HepG2 (cell line): Measurements from ENCODE around the gene ATP10D. TPM values are rescaled to one million over a fixed set of nuclear protein-coding genes. Genes with fewer than 3 reads are reported as not detected.

ENCODE experiments used
- CTCF ChIP-seq: sonication (generic); formaldehyde crosslinking; IDR thresholded peaks from 2 replicates; pipeline ENCODE4 v1.5.0; 2020; ENCODE audit warnings: mild to moderate bottlenecking, missing genetic modification reagents, moderate library complexity
- DNMT3B ChIP-seq: conservative IDR thresholded peaks from 2 replicates; pipeline ENCODE4 v1.6.1; 2016; ENCODE audit warnings: missing biosample characterization, control low read depth
- DR1 ChIP-seq: sonication (generic); formaldehyde crosslinking; IDR thresholded peaks from 2 replicates; pipeline ENCODE4 v1.8.0; 2021; ENCODE audit warnings: mild to moderate bottlenecking, missing genetic modification reagents, inconsistent platforms
- EED ChIP-seq: sonication (generic); formaldehyde crosslinking; IDR thresholded peaks from 2 replicates; pipeline ENCODE4 v1.5.0; 2020; ENCODE audit warnings: mild to moderate bottlenecking, missing genetic modification reagents
- JUN ChIP-seq: sonication (generic); formaldehyde crosslinking; IDR thresholded peaks from 2 replicates; pipeline ENCODE4 v1.4.0; 2020; ENCODE audit warnings: mild to moderate bottlenecking, missing genetic modification reagents
- MEF2D ChIP-seq: sonication (generic); formaldehyde crosslinking; IDR thresholded peaks from 2 replicates; pipeline ENCODE4 v1.5.1; 2020; ENCODE audit warnings: mild to moderate bottlenecking, missing genetic modification reagents
- NR2C2 ChIP-seq: sonication (generic); formaldehyde crosslinking; IDR thresholded peaks from 2 replicates; pipeline ENCODE4 v1.4.0; 2020; ENCODE audit warnings: missing genetic modification reagents, mild to moderate bottlenecking, moderate library complexity, borderline replicate concordance
- SNAPC4 ChIP-seq: sonication (generic); formaldehyde crosslinking; IDR thresholded peaks from 2 replicates; pipeline ENCODE4 v1.4.0; 2020; ENCODE audit warnings: mild to moderate bottlenecking, missing genetic modification reagents
- SP1 ChIP-seq, 2 experiments: fragments of 450-650 bp in 1 of 2; sonication (generic) in 1 of 2; formaldehyde crosslinking in 1 of 2; IDR thresholded peaks; 2 replicates each; pipeline versions ENCODE4 v1.4.0 to v1.6.1; 2016 to 2020; ENCODE audit warnings: missing genetic modification reagents in 1 of 2
- ZNF549 ChIP-seq: sonication (generic); formaldehyde crosslinking; IDR thresholded peaks from 2 replicates; pipeline ENCODE4 v1.5.0; 2020; ENCODE audit warnings: missing genetic modification reagents
- ZNF570 ChIP-seq: sonication (generic); formaldehyde crosslinking; IDR thresholded peaks from 2 replicates; pipeline ENCODE4 v1.4.0; 2020; ENCODE audit warnings: mild to moderate bottlenecking, missing genetic modification reagents, borderline replicate concordance
- ZZZ3 ChIP-seq: sonication (generic); formaldehyde crosslinking; IDR thresholded peaks from 2 replicates; pipeline ENCODE4 v1.4.0; 2020; ENCODE audit warnings: missing genetic modification reagents, mild to moderate bottlenecking, borderline replicate concordance
- polyA plus RNA-seq, 8 experiments: library from polyadenylated mRNA; depleted of rRNA in 3 of 8; stranded (reverse) in 7 of 8; unstranded in 1 of 8; fragments of >200 nt; fragmentation: Illumina TruSeq in 4 of 8; extraction: Trizol in 4 of 8; gene quantifications; 2 replicates each; pipeline versions ENCODE4 v1.2.1 to v1.2.3, GENCODE V29; 2011 to 2016; ENCODE audit warnings: low read depth in 4 of 8, missing spikeins in 1 of 8, mixed read lengths in 1 of 8; ENCODE audit not compliant: insufficient read depth in 1 of 8
- total RNA-seq, 5 experiments: library from RNA; depleted of rRNA; stranded (reverse); fragments of >200 nt; fragmentation: Illumina TruSeq; extraction: Trizol; gene quantifications; 2 replicates each; pipeline ENCODE4 v1.2.3, GENCODE V29; 2016; ENCODE audit warnings: low read depth in 1 of 5
- TF ChIP-seq, protein P1 (sequence below): IDR thresholded peaks from 2 replicates; pipeline ENCODE4 v1.6.1; 2016; ENCODE audit warnings: missing biosample characterization, missing genetic modification reagents, low read depth
- TF ChIP-seq, protein P2 (sequence below): sonication (generic); formaldehyde crosslinking; IDR thresholded peaks from 2 replicates; pipeline ENCODE4 v1.4.0; 2020; ENCODE audit warnings: mild to moderate bottlenecking, missing genetic modification reagents

ATP10D gene
- total and polyA plus RNA-seq, 2 of the 13 experiments (the other 11 are each of a cell fraction or from before 2014, with no cell fraction given): 2.2 to 9.8 TPM

DNA sequence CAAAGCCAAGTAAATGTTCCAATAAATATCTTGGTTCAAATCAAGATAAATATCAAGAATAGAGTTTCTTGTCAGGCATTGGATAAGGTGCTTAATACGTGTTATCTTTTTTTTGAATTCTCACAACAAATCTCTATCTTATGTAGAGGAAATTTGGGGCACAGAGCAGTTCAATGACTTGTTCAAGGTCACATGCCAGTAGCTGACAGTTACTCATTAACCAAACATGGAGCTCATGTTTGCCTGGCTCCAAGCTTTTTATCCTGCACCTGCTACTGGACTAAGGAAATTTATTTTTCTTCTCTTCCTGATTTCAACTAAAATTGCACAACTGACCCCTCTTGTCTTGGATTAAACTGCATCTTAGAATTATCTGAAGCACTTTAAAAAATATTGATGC is 76.3 kb downstream of the ATP10D start (continued):
- TF ChIP-seq ZNF570 (CRISPR knock-in tag) (no peak), DNMT3B (CRISPR knock-in tag) (no peak), SNAPC4 (CRISPR knock-in tag) (no peak), NR2C2 (no peak), MEF2D (CRISPR knock-in tag) (no peak), SP1 (IDR thresholded peaks at IDR 0.05) (no peak), SP1 (CRISPR knock-in tag; IDR thresholded peaks at IDR 0.05) (no peak), DR1 (no peak), JUN (no peak), ZZZ3 (CRISPR knock-in tag) (no peak), ZNF549 (CRISPR knock-in tag) (no peak), EED (CRISPR knock-in tag) (no peak), CTCF (no peak)
- TF ChIP-seq, protein P1, sequence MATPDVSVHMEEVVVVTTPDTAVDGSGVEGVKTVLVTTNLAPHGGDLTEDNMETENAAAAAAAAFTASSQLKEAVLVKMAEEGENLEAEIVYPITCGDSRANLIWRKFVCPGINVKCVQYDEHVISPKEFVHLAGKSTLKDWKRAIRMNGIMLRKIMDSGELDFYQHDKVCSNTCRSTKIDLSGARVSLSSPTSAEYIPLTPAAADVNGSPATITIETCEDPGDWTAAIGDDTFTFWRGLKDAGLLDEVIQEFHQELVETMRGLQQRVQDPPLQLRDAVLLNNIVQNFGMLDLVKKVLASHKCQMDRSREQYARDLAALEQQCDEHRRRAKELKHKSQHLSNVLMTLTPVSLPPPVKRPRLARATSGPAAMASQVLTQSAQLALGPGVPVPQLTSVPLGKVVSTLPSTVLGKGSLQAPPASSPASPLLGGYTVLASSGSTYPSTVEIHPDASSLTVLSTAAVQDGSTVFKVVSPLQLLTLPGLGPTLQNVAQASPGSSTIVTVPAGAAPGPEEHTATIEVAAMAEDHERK (CRISPR knock-in tag): no peak
- TF ChIP-seq, protein P2, sequence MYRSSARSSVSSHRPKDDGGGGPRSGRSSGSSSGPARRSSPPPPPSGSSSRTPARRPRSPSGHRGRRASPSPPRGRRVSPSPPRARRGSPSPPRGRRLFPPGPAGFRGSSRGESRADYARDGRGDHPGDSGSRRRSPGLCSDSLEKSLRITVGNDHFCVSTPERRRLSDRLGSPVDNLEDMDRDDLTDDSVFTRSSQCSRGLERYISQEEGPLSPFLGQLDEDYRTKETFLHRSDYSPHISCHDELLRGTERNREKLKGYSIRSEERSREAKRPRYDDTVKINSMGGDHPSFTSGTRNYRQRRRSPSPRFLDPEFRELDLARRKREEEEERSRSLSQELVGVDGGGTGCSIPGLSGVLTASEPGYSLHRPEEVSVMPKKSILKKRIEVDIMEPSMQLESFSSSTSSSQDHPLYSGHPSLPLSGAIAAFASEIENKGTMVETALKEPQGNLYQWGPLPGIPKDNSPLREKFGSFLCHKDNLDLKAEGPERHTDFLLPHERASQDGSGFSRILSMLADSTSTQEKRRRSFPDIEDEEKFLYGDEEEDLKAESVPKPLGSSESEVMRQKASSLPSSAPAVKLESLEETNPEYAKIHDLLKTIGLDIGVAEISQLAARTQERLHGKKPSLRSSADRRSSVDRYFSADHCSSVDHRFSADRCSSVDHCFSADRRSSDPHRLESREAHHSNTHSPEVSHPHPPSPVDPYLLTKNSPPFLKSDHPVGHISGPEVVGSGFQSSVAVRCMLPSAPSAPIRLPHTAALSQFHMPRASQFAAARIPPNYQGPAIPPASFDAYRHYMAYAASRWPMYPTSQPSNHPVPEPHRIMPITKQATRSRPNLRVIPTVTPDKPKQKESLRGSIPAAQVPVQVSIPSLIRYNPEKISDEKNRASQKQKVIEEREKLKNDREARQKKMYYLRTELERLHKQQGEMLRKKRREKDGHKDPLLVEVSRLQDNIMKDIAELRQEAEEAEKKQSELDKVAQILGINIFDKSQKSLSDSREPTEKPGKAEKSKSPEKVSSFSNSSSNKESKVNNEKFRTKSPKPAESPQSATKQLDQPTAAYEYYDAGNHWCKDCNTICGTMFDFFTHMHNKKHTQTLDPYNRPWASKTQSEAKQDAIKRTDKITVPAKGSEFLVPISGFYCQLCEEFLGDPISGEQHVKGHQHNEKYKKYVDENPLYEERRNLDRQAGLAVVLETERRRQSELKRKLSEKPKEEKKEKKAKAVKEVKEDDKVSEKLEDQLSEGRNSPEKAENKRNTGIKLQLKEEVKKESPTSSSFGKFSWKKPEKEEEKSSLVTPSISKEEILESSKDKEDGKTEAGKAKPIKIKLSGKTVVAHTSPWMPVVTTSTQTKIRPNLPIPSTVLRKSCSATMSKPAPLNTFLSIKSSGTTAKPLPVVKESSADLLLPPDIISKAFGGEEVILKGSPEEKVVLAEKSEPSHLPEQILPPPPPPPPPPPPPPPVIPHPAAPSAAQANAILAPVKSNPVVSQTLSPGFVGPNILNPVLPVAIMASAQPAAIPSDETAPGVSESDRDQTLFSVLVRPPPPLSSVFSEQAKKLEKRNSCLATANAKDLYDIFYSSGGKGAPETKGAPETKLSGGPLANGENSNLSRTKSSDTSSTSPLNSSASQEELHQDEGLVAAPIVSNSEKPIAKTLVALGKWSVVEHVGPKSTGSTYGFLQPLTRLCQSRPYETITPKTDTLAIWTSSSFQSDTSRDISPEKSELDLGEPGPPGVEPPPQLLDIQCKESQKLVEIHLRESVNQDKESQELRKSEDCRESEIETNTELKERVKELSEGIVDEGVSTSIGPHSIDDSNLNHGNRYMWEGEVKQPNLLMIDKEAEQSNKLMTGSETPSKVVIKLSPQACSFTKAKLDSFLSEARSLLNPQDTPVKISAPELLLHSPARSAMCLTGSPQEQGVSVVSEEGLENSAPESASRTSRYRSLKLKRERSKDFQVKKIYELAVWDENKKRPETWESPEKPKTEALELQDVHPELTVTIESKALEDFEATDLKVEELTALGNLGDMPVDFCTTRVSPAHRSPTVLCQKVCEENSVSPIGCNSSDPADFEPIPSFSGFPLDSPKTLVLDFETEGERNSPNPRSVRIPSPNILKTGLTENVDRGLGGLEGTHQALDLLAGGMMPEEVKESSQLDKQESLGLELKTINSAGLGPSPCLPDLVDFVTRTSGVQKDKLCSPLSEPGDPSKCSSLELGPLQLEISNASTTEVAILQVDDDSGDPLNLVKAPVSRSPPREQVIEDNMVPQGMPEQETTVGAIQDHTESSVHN (CRISPR knock-in tag): no peak
